Ectodermal cell (in vitro differentiated cells): ENCODE results near the gene CACNA1B.

Experiments
- H3K27ac ChIP-seq: 2 replicates; pipeline ENCODE4 v1.7.0; 2013; ENCODE audit warnings: mild to moderate bottlenecking, low read depth, low read length; ENCODE audit not compliant: insufficient read depth, poor library complexity, severe bottlenecking
- H3K27me3 ChIP-seq: 2 replicates; pipeline ENCODE4 v1.7.0; 2013; ENCODE audit warnings: mild to moderate bottlenecking, low read length; ENCODE audit not compliant: insufficient read depth, control insufficient read depth, poor library complexity, severe bottlenecking
- H3K36me3 ChIP-seq: one replicate; pipeline ENCODE4 v1.7.0; 2013; ENCODE audit warnings: low read length; ENCODE audit not compliant: control insufficient read depth, insufficient read depth
- H3K4me1 ChIP-seq: one replicate; pipeline ENCODE4 v1.7.0; 2013; ENCODE audit warnings: low read length; ENCODE audit not compliant: control insufficient read depth, insufficient read depth
- H3K4me3 ChIP-seq: 2 replicates; pipeline ENCODE4 v1.7.0; 2013; ENCODE audit warnings: low read depth, low read length, control low read depth; ENCODE audit not compliant: insufficient read depth
- H3K9me3 ChIP-seq: 2 replicates; pipeline ENCODE4 v1.7.0; 2013; ENCODE audit warnings: mild to moderate bottlenecking, low read length, moderate library complexity; ENCODE audit not compliant: control insufficient read depth
- WGBS, 2 experiments: methylation state at CpG; one replicate each; pipeline ENCODE4 v1.1.7; 2013; ENCODE audit warnings: missing lambda C conversion rate in 2 of 2; 5-methylcytosine and 5-hydroxymethylcytosine counted together

Gene CACNA1B

DNA sequence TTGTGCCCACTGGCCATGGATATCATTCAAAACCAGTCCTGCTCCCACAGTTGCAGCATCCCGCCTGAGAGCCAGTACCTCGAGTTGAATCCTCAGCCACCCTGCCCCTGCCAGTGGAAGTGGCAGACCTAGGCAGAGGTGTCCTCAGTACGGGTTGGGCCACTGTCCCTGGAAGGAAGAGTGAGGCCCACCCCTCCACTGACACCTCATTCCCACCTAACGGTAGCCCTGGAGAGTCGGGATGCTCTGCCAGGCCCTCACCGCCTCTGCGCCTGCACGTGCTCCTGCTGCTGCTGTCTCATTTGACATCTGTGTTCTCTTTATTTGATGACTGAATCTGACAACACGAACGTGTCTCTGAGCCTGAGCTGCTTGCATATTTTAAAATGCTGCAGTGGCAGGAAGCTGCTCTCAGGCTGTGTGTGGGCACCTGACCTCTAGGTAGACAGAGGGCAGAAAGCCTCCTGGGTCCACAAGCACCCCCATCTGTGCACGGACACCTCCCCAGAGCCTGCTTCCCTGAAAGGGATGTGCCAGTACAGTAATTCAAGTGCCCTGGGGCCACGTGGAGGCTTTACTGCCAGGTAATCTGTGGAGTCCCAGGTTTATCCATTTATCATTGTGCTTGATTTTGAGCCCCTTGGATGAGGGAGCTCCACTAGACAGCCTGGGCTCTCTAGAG, 194.7 kb downstream of the CACNA1B start:
- 87 to 88% methylated on average over 12 of the region's 12 CpGs for WGBS, 2 experiments
- Histone ChIP-seq H3K27ac (no peak overlapping the region), H3K4me1 (peaks cover 8% of the 10 kb centered on the region), H3K36me3 (no peaks in the 10 kb centered on the region), H3K9me3 (no peaks in the 10 kb centered on the region), H3K4me3 (no peak overlapping the region), H3K27me3 (no peaks in the 10 kb centered on the region)

DNA sequence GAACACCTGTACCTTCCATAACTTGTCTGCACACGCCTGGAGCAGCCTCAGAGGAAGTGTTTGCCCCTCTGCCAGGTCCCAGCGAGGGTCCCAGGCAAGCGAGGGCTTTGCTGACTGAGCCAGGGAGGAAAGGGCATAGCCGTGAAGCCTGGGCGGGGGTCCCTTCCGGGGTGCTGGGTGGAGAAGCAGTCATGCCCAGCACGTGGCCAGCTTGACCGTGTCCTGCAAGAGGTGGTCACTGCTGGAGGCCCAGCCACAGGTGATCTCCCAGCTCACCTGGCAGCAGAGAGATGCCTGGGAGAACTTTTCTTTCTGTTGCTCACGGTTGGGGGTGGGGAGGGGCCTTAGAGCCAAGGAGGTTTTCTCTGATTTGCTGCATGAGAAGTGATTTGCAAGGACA, 195.3 kb downstream of the CACNA1B start:
- Histone ChIP-seq H3K4me3 (no peak overlapping the region), H3K27me3 (no peaks in the 10 kb centered on the region), H3K9me3 (no peaks in the 10 kb centered on the region), H3K4me1 (peaks cover 8% of the 10 kb centered on the region), H3K27ac (no peak overlapping the region), H3K36me3 (no peaks in the 10 kb centered on the region)
- WGBS, 2 experiments = 77% methylated on average over 9 of the region's 9 CpGs

GRCh38 chr9:138073408-138073807, 195.8 kb downstream of the CACNA1B start:
- Histone ChIP-seq H3K4me3 (no peak overlapping the region), H3K9me3 (no peaks in the 10 kb centered on the region)
- 87 to 90% methylated on average over 12 of the region's 12 CpGs for WGBS, 2 experiments

DNA sequence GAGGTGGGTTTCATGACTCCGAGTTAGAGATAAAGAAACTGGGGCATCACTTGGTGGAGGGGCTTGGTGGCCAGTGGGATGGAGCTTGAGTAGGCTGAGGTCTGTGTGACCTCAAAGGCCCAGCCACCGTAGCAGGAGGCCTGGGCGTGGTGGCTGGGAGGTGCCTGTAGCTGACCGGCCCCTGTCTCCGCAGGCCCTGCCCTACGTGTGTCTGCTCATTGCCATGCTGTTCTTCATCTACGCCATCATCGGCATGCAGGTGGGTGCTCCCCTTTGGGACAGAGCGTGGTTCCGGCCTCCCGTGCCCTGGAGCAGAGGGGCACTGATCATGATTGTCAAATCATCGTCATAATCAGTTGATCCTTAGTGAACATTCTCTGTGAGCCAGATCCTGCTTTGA, 196.2 kb downstream of the CACNA1B start:
- H3K36me3 ChIP-seq = no peaks in the 10 kb centered on the region
- peaks cover 6% of the 10 kb centered on the region for H3K4me1 ChIP-seq
- 93% methylated on average over 12 of the region's 12 CpGs for WGBS, 2 experiments
- H3K4me3 ChIP-seq = no peak overlapping the region
- H3K27me3 ChIP-seq = no peaks in the 10 kb centered on the region
- no peaks in the 10 kb centered on the region for H3K9me3 ChIP-seq
- no peak overlapping the region for H3K27ac ChIP-seq

More at GRCh38 chr9:138073408-138073807, 195.8 kb downstream of the CACNA1B start:
- no peaks in the 10 kb centered on the region for H3K36me3 ChIP-seq
- no peaks in the 10 kb centered on the region for H3K27me3 ChIP-seq
- peaks cover 8% of the 10 kb centered on the region for H3K4me1 ChIP-seq
- no peak overlapping the region for H3K27ac ChIP-seq

- Histone ChIP-seq H3K9me3 (no peaks in the 10 kb centered on the region), H3K36me3 (no peaks in the 10 kb centered on the region), H3K4me1 (peaks cover 3% of the 10 kb centered on the region), H3K27me3 (no peaks in the 10 kb centered on the region), H3K27ac (no peak overlapping the region), H3K4me3 (no peak overlapping the region)
- 94 to 95% methylated on average over 18 of the region's 18 CpGs for WGBS, 2 experiments
These were observed 196.9 kb downstream of the CACNA1B start for GRCh38 chr9:138074516-138074915.

- H3K4me1 ChIP-seq = no peaks in the 10 kb centered on the region
- 92 to 94% methylated on average over 20 of the region's 20 CpGs for WGBS, 2 experiments
These were observed 197.9 kb downstream of the CACNA1B start for GRCh38 chr9:138075496-138075895.

GRCh38 chr9:138075961-138076649, 198.5 kb downstream of the CACNA1B start:
- Histone ChIP-seq H3K4me3 (no peak overlapping the region), H3K27ac (no peak overlapping the region), H3K27me3 (no peaks in the 10 kb centered on the region), H3K4me1 (no peaks in the 10 kb centered on the region), H3K36me3 (no peaks in the 10 kb centered on the region), H3K9me3 (no peaks in the 10 kb centered on the region)
- 87% methylated on average over 14 of the region's 14 CpGs for WGBS, 2 experiments

More at GRCh38 chr9:138075496-138075895, 197.9 kb downstream of the CACNA1B start:
- Histone ChIP-seq H3K27ac (no peak overlapping the region), H3K4me3 (no peak overlapping the region), H3K9me3 (no peaks in the 10 kb centered on the region), H3K27me3 (no peaks in the 10 kb centered on the region), H3K36me3 (no peaks in the 10 kb centered on the region)

GRCh38 chr9:138076650-138077009, 199.0 kb downstream of the CACNA1B start:
- Histone ChIP-seq H3K4me1 (no peaks in the 10 kb centered on the region), H3K27me3 (no peaks in the 10 kb centered on the region), H3K36me3 (no peaks in the 10 kb centered on the region), H3K27ac (no peak overlapping the region), H3K9me3 (no peaks in the 10 kb centered on the region), H3K4me3 (no peak overlapping the region)
- 88 to 89% methylated on average over 5 of the region's 5 CpGs for WGBS, 2 experiments

DNA sequence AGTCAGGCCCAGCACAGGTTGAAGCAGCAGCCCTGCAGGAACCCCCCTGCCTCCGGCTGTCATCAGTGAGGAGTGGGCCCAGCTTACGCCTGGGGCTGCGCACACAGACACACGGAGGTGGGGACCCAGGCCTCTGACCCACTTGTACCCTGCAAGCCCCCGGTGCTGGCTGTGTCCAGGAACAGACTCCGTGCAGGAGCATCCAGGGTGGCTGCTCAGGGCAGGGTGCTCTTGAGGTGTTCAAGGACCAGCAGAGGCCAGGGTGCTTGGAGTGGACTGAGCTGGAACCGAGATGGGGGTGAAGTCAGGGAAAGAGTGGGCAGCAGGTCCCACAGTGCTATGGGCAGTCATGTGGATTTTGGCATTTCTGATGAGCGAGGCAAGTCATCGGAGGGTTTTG, 199.5 kb downstream of the CACNA1B start:
- Histone ChIP-seq H3K27ac (no peak overlapping the region), H3K36me3 (no peaks in the 10 kb centered on the region), H3K4me1 (no peaks in the 10 kb centered on the region), H3K27me3 (no peaks in the 10 kb centered on the region), H3K4me3 (no peak overlapping the region), H3K9me3 (no peaks in the 10 kb centered on the region)
- 89 to 93% methylated on average over 9 of the region's 9 CpGs for WGBS, 2 experiments

DNA sequence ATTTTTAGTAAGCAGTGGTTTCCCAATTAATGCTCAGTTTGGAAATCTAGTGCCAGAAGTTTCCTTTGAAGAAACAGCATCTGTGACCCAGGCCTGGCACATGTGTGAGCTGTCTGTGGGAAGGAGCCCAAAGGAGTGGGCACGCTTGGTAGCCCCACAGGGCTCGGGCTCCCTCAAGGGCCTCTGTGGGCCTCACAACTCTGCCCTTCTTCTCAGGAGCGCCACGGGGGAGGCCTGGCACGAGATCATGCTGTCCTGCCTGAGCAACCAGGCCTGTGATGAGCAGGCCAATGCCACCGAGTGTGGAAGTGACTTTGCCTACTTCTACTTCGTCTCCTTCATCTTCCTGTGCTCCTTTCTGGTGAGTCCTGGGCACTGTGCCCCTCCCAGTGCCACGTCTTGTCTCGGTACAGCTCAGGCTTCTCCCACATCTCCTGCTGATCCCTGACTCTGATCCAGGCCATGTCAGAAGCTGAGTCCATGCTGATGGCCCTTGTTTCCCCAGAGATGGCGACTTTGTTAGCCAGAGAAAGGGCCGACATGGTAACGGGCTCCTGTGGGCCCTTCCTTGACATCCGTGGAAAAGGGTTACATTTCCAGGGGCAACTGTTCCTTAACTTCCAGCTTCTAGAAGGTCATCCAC, 200.4 kb downstream of the CACNA1B start:
- Histone ChIP-seq H3K27ac (no peak overlapping the region), H3K9me3 (no peaks in the 10 kb centered on the region), H3K27me3 (no peaks in the 10 kb centered on the region), H3K36me3 (no peaks in the 10 kb centered on the region), H3K4me3 (no peak overlapping the region), H3K4me1 (no peaks in the 10 kb centered on the region)
- 88 to 90% methylated on average over 13 of the region's 13 CpGs for WGBS, 2 experiments
